GM12878 (cell line): ENCODE results near the gene ANKRD30A. TPM values are rescaled to one million over a fixed set of nuclear protein-coding genes. Genes with fewer than 3 reads are reported as not detected.

Experiments used
- ATAC-seq: fragments of 200-7000 bp; cut with Tn5 transposase; 3 replicates; pipeline ENCODE4 v1.9.1; 2020; ENCODE audit warnings: mild to moderate bottlenecking, moderate library complexity
- BruUV-seq: library from RNA; stranded (reverse); fragments of 400-500 nt; replicated peaks from 2 replicates; lab custom pipeline; 2021; lab: Mats Ljungman, UMichigan
- CTCF ChIA-PET: fragments of 300-600 bp; sonication (Branson Sonifier 250); formaldehyde crosslinking; extraction: SDS; loops from one replicate; lab custom pipeline; 2021; ENCODE audit warnings: inconsistent platforms; lab: Yijun Ruan, JAX
- POLR2A ChIA-PET: fragments of 350-600 bp; formaldehyde crosslinking; extraction: SDS; loops from one replicate; lab custom pipeline; 2021; ENCODE audit warnings: inconsistent platforms; lab: Charles Lee
- RAD21 ChIA-PET: fragments of 300-600 bp; sonication (Branson Sonifier 250); formaldehyde crosslinking; loops from one replicate; lab custom pipeline; 2023; ENCODE audit warnings: antibody characterized with exemption; ENCODE audit not compliant: unreplicated experiment; lab: Charles Lee
- SMC1A ChIA-PET: fragments of 300-600 bp; sonication (Branson Sonifier 250); formaldehyde crosslinking; loops from one replicate; lab custom pipeline; 2023; ENCODE audit not compliant: unreplicated experiment, uncharacterized antibody; lab: Charles Lee
- DNase-seq: peaks from one replicate; pipeline ENCODE4 v3.0.0-alpha.2; 2011; ENCODE audit warnings: low read depth, low spot score
- FAIRE-seq: peaks from 3 replicates; lab custom pipeline; 2011; peaks lifted over from hg19 to GRCh38; lab: Jason Lieb, UNC
- H2AFZ ChIP-seq: 2 replicates; pipeline ENCODE4 v1.6.0; 2011; ENCODE audit warnings: low read depth, low read length, control low read depth; ENCODE audit not compliant: control insufficient read depth
- H3K27ac ChIP-seq: 2 replicates; pipeline ENCODE4 v1.5.1; 2011; ENCODE audit warnings: control low read depth; ENCODE audit not compliant: control insufficient read depth, insufficient read depth
- H3K27me3 ChIP-seq, 2 experiments: replicated peaks in 1 of 2; 2 replicates each; pipeline versions ENCODE4 v1.6.0 to v1.6.1; 2011; ENCODE audit warnings: low read length in 1 of 2; ENCODE audit not compliant: control insufficient read depth in 2 of 2, insufficient read depth in 2 of 2
- H3K36me3 ChIP-seq, 2 experiments: 2 replicates each; pipeline ENCODE4 v1.5.1; 2011; ENCODE audit warnings: low read length in 1 of 2; ENCODE audit not compliant: control insufficient read depth in 2 of 2, insufficient read depth in 2 of 2
- H3K4me1 ChIP-seq: 2 replicates; pipeline ENCODE4 v1.6.1; 2011; ENCODE audit warnings: mild to moderate bottlenecking, low read length, moderate library complexity, mixed read lengths; ENCODE audit not compliant: control insufficient read depth, insufficient read depth
- H3K4me2 ChIP-seq: 2 replicates; pipeline ENCODE4 v1.6.0; 2011; ENCODE audit warnings: control low read depth; ENCODE audit not compliant: control insufficient read depth, insufficient read depth
- H3K4me3 ChIP-seq: fragments of 200-600 bp; sonication (generic); 2 replicates; pipeline ENCODE4 v1.5.1; 2016
- H3K79me2 ChIP-seq: 2 replicates; pipeline ENCODE4 v1.6.0; 2011; ENCODE audit warnings: low read length; ENCODE audit not compliant: control insufficient read depth, insufficient read depth
- H3K9ac ChIP-seq: 2 replicates; pipeline ENCODE4 v1.8.0; 2011; ENCODE audit warnings: low read length, control low read depth, mixed read lengths; ENCODE audit not compliant: control insufficient read depth, insufficient read depth
- H3K9me3 ChIP-seq: replicated peaks from 3 replicates; pipeline ENCODE4 v1.5.1; 2011; ENCODE audit warnings: mild to moderate bottlenecking, low read length; ENCODE audit not compliant: control insufficient read depth, insufficient read depth
- H4K20me1 ChIP-seq: 2 replicates; pipeline ENCODE4 v1.6.0; 2011; ENCODE audit not compliant: control insufficient read depth, insufficient read depth
- BACH1 ChIP-seq: fragments of 450-650 bp; IDR thresholded peaks from 2 replicates; pipeline ENCODE4 v1.6.1; 2017; ENCODE audit warnings: mild to moderate bottlenecking, borderline replicate concordance
- CREM ChIP-seq: IDR thresholded peaks from 2 replicates; pipeline ENCODE4 v1.6.1; 2014; ENCODE audit warnings: antibody characterized with exemption, low read depth
- FOXK2 ChIP-seq: fragments of 450-650 bp; IDR thresholded peaks from 2 replicates; pipeline ENCODE4 v1.6.1; 2017; ENCODE audit warnings: mild to moderate bottlenecking, moderate library complexity
- FOXM1 ChIP-seq: IDR thresholded peaks from 2 replicates; pipeline ENCODE4 v1.6.1; 2012; ENCODE audit warnings: low read depth, mild to moderate bottlenecking, inconsistent platforms, low read length, moderate library complexity
- GABPA ChIP-seq: IDR thresholded peaks from 2 replicates; pipeline ENCODE4 v1.6.1; 2014; ENCODE audit warnings: antibody characterized with exemption, low read depth, mild to moderate bottlenecking, inconsistent platforms
- HSF1 ChIP-seq: fragments of 150-350 bp; IDR thresholded peaks from 2 replicates; pipeline ENCODE4 v1.6.1; 2014; ENCODE audit warnings: mild to moderate bottlenecking, low read depth, low read length
- IRF4 ChIP-seq: IDR thresholded peaks from 2 replicates; pipeline ENCODE4 v1.6.1; 2011; ENCODE audit warnings: low read depth, low read length
- MTA3 ChIP-seq: IDR thresholded peaks from 2 replicates; pipeline ENCODE4 v1.6.1; 2012; ENCODE audit warnings: low read length, inconsistent platforms, borderline replicate concordance
- NRF1 ChIP-seq: conservative IDR thresholded peaks from 2 replicates; pipeline ENCODE4 v1.6.1; 2011; ENCODE audit warnings: mild to moderate bottlenecking, low read depth, low read length, improper control_type of control experiment
- RAD51 ChIP-seq: fragments of 450-650 bp; IDR thresholded peaks from 2 replicates; pipeline ENCODE4 v1.6.1; 2016; ENCODE audit warnings: moderate library complexity, mild to moderate bottlenecking, inconsistent platforms
- SIN3A ChIP-seq: IDR thresholded peaks from 2 replicates; pipeline ENCODE4 v1.6.1; 2012; ENCODE audit warnings: low read depth, low read length, improper control_type of control experiment
- SIX5 ChIP-seq: IDR thresholded peaks from 2 replicates; pipeline ENCODE4 v1.6.1; 2011; ENCODE audit warnings: mild to moderate bottlenecking, low read depth, low read length, moderate library complexity; ENCODE audit not compliant: severe bottlenecking
- SP1 ChIP-seq: IDR thresholded peaks from one replicate; pipeline ENCODE4 v1.6.1; 2011; ENCODE audit warnings: low read depth, low read length
- WRNIP1 ChIP-seq: IDR thresholded peaks from 2 replicates; pipeline ENCODE4 v1.6.1; 2011; ENCODE audit warnings: low read depth, low read length, improper control_type of control experiment, borderline replicate concordance
- WGBS: methylation state at CpG from one replicate; pipeline ENCODE4 v1.1.6; 2016; ENCODE audit warnings: low lambda C conversion rate; ENCODE audit not compliant: insufficient replicate concordance, insufficient coverage; ENCODE audit errors: missing lambda C conversion rate; 5-methylcytosine and 5-hydroxymethylcytosine counted together
- in situ Hi-C: fragments of 300-500 bp; cut with MboI; formaldehyde crosslinking; loops from 9 replicates; pipeline ENCODE4 v1.14.3; 2018; ENCODE audit warnings: mixed read lengths
- intact Hi-C: fragments of 100-400 bp; cut with micrococcal nuclease; formaldehyde crosslinking; loops from one replicate; pipeline ENCODE4 v1.14.2; 2022; ENCODE audit not compliant: unreplicated experiment
- polyA plus RNA-seq, 11 experiments: library from polyadenylated mRNA; depleted of rRNA in 4 of 11; unstranded in 6 of 11; stranded (reverse) in 5 of 11; fragments of >200 nt; fragmentation: Nextera tagmentation in 4 of 11; fragmentation: Illumina TruSeq in 1 of 11; extraction: Ambion mirVana in 4 of 11; extraction: Trizol in 1 of 11; gene quantifications; 1 replicate in 1 of 11; 2 replicates in 10 of 11; pipeline versions ENCODE4 v1.2.1 to v1.2.3, GENCODE V29; 2011 to 2016; ENCODE audit warnings: inconsistent platforms in 2 of 11, missing spikeins in 2 of 11, low read depth in 1 of 11
- total RNA-seq, 4 experiments: library from RNA; depleted of rRNA in 3 of 4; stranded (reverse); fragments of >200 nt in 3 of 4; fragmentation: Illumina TruSeq in 1 of 4; extraction: Trizol in 1 of 4; gene quantifications; 2 replicates each; pipeline versions ENCODE4 v1.2.1 to v1.2.3, GENCODE V29; 2013 to 2021
- TF ChIP-seq, protein P1 (sequence below): fragments of 450-650 bp; IDR thresholded peaks from 2 replicates; pipeline ENCODE4 v1.6.1; 2016; ENCODE audit warnings: mild to moderate bottlenecking

ANKRD30A gene
- total and polyA plus RNA-seq, 10 of the 15 experiments (the other 5 are each of a cell fraction or from before 2014, with no cell fraction given) = 0.22 to 3.4 (median 0.74) TPM

DNA sequence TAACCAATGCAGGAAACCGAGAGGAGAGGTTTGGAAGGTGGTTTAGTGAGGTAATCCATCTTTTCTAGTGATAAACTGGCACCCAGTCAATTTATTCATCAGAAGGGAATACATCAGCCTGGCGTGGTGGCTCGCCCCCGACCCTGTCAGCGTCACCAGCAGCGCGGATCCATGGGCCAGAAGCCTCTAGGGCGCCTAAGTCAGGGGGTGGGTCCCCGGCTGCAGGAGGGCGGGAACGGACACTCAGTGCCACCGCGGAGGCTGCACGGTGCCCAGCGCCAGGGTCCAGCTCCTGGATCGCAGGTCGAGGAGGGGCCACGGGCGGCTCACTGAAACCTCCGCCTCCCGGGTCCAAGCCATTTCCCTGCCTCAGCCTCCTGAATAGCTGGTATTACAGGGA, 866 bp upstream of the ANKRD30A start:
- no peak for TF ChIP-seq SP1
- TF ChIP-seq SIX5 = no peak
- no peak for TF ChIP-seq RAD51
- TF ChIP-seq, protein P1, sequence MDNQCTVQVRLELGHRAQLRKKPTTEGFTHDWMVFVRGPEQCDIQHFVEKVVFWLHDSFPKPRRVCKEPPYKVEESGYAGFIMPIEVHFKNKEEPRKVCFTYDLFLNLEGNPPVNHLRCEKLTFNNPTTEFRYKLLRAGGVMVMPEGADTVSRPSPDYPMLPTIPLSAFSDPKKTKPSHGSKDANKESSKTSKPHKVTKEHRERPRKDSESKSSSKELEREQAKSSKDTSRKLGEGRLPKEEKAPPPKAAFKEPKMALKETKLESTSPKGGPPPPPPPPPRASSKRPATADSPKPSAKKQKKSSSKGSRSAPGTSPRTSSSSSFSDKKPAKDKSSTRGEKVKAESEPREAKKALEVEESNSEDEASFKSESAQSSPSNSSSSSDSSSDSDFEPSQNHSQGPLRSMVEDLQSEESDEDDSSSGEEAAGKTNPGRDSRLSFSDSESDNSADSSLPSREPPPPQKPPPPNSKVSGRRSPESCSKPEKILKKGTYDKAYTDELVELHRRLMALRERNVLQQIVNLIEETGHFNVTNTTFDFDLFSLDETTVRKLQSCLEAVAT = no peak
- no peak for TF ChIP-seq GABPA
- no peak for TF ChIP-seq HSF1
- no peak for TF ChIP-seq BACH1
- no peak for TF ChIP-seq IRF4
- TF ChIP-seq WRNIP1 = no peak
- no peak for TF ChIP-seq NRF1
- no peak for TF ChIP-seq CREM
- TF ChIP-seq FOXM1 = no peak
- no peak for TF ChIP-seq SIN3A
- no peak for TF ChIP-seq MTA3
- no peak for TF ChIP-seq FOXK2
- CTCF ChIA-PET = no interaction called here
- H3K4me3 ChIP-seq = no peak overlapping the region
- no peak overlapping the region for H2AFZ ChIP-seq
- H3K27ac ChIP-seq = no peak overlapping the region
- no peak for ATAC-seq
- DNase-seq = no peak
- no peaks in the 10 kb centered on the region; the same call in 2 of the 3 replicates for H3K9me3 ChIP-seq
- no peaks in the 10 kb centered on the region for H3K4me1 ChIP-seq
- no peaks in the 10 kb centered on the region for H3K27me3 ChIP-seq
- RAD21 ChIA-PET = no interaction called here
- no peaks in the 10 kb centered on the region for H3K79me2 ChIP-seq
- WGBS = 70% methylated on average over 21 of the region's 21 CpGs
- no peaks in the 10 kb centered on the region for H4K20me1 ChIP-seq
- no peak overlapping the region for H3K9ac ChIP-seq
- intact Hi-C loops (no loop called here), in situ Hi-C loops (no loop called here)
- no TSS peak for BruUV-seq
- H3K4me2 ChIP-seq = no peak overlapping the region
- POLR2A ChIA-PET = no interaction called here
- SMC1A ChIA-PET = no interaction called here
- no peak for FAIRE-seq
- no peaks in the 10 kb centered on the region for H3K36me3 ChIP-seq
